B cell (primary cell): ENCODE results near the gene ELFN2. TPM values are rescaled to one million over a fixed set of nuclear protein-coding genes. Genes with fewer than 3 reads are reported as not detected.
A peak's percentile ranks its signal among the peaks of the same experiment; 100 is the strongest.

Experiments used
- ATAC-seq: fragments of 200-7000 bp; cut with Tn5 transposase; one replicate; pipeline ENCODE4 v1.10.0; 2021; ENCODE audit warnings: low read depth, mild to moderate bottlenecking, moderate number of reproducible peaks, moderate library complexity
- CTCF ChIA-PET: fragments of 350-600 bp; sonication (Branson Sonifier 250); formaldehyde crosslinking; loops from one replicate; lab custom pipeline; 2021; ENCODE audit warnings: antibody characterized with exemption, inconsistent platforms; lab: Charles Lee
- POLR2A ChIA-PET: fragments of 350-600 bp; sonication (Branson Sonifier 250); formaldehyde crosslinking; loops from one replicate; lab custom pipeline; 2021; ENCODE audit warnings: antibody characterized with exemption; lab: Charles Lee
- DNase-seq: peaks from one replicate; pipeline ENCODE4 v3.0.0; 2013
- H2AFZ ChIP-seq: 2 replicates; pipeline ENCODE4 v1.6.1; 2012; ENCODE audit warnings: mild to moderate bottlenecking, low read depth, low read length; ENCODE audit not compliant: insufficient read depth, poor library complexity, severe bottlenecking
- H3K27ac ChIP-seq, 2 donors: 1 replicate in 1 of 2; 2 replicates in 1 of 2; pipeline ENCODE4 v1.5.1; 2012 to 2013; ENCODE audit warnings: low read length in 2 of 2, mild to moderate bottlenecking in 2 of 2, moderate library complexity in 1 of 2
- H3K27me3 ChIP-seq, 4 experiments: fragments of 200-600 bp in 1 of 4; sonication (generic) in 1 of 4; replicated peaks in 1 of 4; 1 replicate in 2 of 4; 2 replicates in 2 of 4; pipeline versions ENCODE4 v1.6.1 to v1.7.0; 2013 to 2016; ENCODE audit warnings: low read length in 3 of 4, mild to moderate bottlenecking in 2 of 4, mixed read lengths in 1 of 4, moderate library complexity in 1 of 4; ENCODE audit not compliant: insufficient read depth in 4 of 4, control insufficient read depth in 3 of 4; ENCODE audit errors: control extremely low read depth in 1 of 4
- H3K36me3 ChIP-seq, 2 experiments: replicated peaks in 1 of 2; 1 replicate in 1 of 2; 2 replicates in 1 of 2; pipeline versions ENCODE4 v1.6.1 to v1.7.1; 2013; ENCODE audit warnings: low read length in 1 of 2; ENCODE audit not compliant: insufficient read depth in 2 of 2, control insufficient read depth in 1 of 2; ENCODE audit errors: control extremely low read depth in 1 of 2, extremely low read depth in 1 of 2
- H3K4me1 ChIP-seq, 2 donors: fragments of 200-600 bp in 1 of 2; sonication (generic) in 1 of 2; 1 replicate in 1 of 2; 2 replicates in 1 of 2; pipeline versions ENCODE4 v1.5.1 to v1.6.1; 2013 to 2017; ENCODE audit warnings: low read length in 2 of 2; ENCODE audit not compliant: control insufficient read depth in 2 of 2, insufficient read depth in 2 of 2
- H3K4me2 ChIP-seq: replicated peaks from 2 replicates; pipeline ENCODE3; 2012; ENCODE audit warnings: mild to moderate bottlenecking, low read depth, low read length; ENCODE audit not compliant: poor library complexity, severe bottlenecking
- H3K4me3 ChIP-seq, 5 experiments: fragments of 200-600 bp in 1 of 5; sonication (generic) in 1 of 5; 1 replicate in 3 of 5; 2 replicates in 2 of 5; pipeline versions ENCODE4 v1.5.1 to v1.7.0; 2011 to 2016; ENCODE audit warnings: low read length in 4 of 5, mild to moderate bottlenecking in 4 of 5, low read depth in 2 of 5, control low read depth in 1 of 5, moderate library complexity in 1 of 5; ENCODE audit not compliant: insufficient read depth in 1 of 5; ENCODE audit errors: control extremely low read depth in 1 of 5, extremely low read depth in 1 of 5
- H3K79me2 ChIP-seq: fragments of 200-600 bp; sonication (generic); one replicate; pipeline ENCODE4 v1.6.0; 2016; ENCODE audit warnings: low read length; ENCODE audit not compliant: control insufficient read depth, insufficient read depth
- H3K9ac ChIP-seq: fragments of 200-600 bp; sonication (generic); 2 replicates; pipeline ENCODE4 v1.6.1; 2017; ENCODE audit warnings: mild to moderate bottlenecking, low read length, moderate library complexity
- H3K9me3 ChIP-seq, 3 donors: one replicate each; pipeline versions ENCODE4 v1.6.1 to v1.7.1; 2013; ENCODE audit warnings: low read length in 2 of 3; ENCODE audit not compliant: control insufficient read depth in 2 of 3, insufficient read depth in 1 of 3; ENCODE audit errors: control extremely low read depth in 1 of 3
- H4K20me1 ChIP-seq: 2 replicates; pipeline ENCODE4 v1.6.0; 2012; ENCODE audit warnings: mild to moderate bottlenecking, low read length; ENCODE audit not compliant: insufficient read depth, control insufficient read depth, poor library complexity, severe bottlenecking
- H3K27ac Mint-ChIP-seq: one replicate; pipeline ENCODE4 v1.8.0; 2021; ENCODE audit warnings: mixed read lengths
- H3K27me3 Mint-ChIP-seq: one replicate; pipeline ENCODE4 v1.8.0; 2021; ENCODE audit warnings: mixed read lengths
- H3K4me1 Mint-ChIP-seq: one replicate; pipeline ENCODE4 v1.8.0; 2021; ENCODE audit warnings: mixed read lengths
- H3K4me3 Mint-ChIP-seq: one replicate; pipeline ENCODE4 v1.8.0; 2021; ENCODE audit warnings: mixed read lengths
- H3K9me3 Mint-ChIP-seq: one replicate; pipeline ENCODE4 v1.8.0; 2022; ENCODE audit warnings: mixed read lengths; ENCODE audit not compliant: insufficient read depth
- EZH2 ChIP-seq: IDR thresholded peaks from 2 replicates; pipeline ENCODE4 v1.6.1; 2012; ENCODE audit warnings: borderline replicate concordance, low read depth, mild to moderate bottlenecking, moderate library complexity, low read length; ENCODE audit not compliant: insufficient read depth, poor library complexity, severe bottlenecking
- WGBS: methylation state at CpG from one replicate; pipeline ENCODE4 v1.1.5; 2013; ENCODE audit warnings: missing lambda C conversion rate; ENCODE audit not compliant: insufficient coverage; 5-methylcytosine and 5-hydroxymethylcytosine counted together
- intact Hi-C: fragments of 100-400 bp; cut with micrococcal nuclease; formaldehyde crosslinking; loops from one replicate; pipeline ENCODE4 v1.10.0; 2022
- polyA plus RNA-seq: library from polyadenylated mRNA; depleted of rRNA; stranded (reverse); fragments of >200 nt; gene quantifications from 2 replicates; pipeline ENCODE4 v1.2.3, GENCODE V29; 2012
- total RNA-seq, 2 donors: library from RNA; stranded (reverse); fragments of 120-200 nt in 1 of 2; gene quantifications; 1 replicate in 1 of 2; 2 replicates in 1 of 2; pipeline versions ENCODE4 v1.2.3 to v1.2.4, GENCODE V29; 2013 to 2022
- TF ChIP-seq, protein P1 (sequence below): fragments of 200-600 bp; IDR thresholded peaks from one replicate; pipeline ENCODE4 v1.8.0; 2022; ENCODE audit warnings: antibody characterized with exemption, mild to moderate bottlenecking

ELFN2 gene
- total and polyA plus RNA-seq, 2 donors (not counting 1 experiment from before 2014, with no cell fraction given) = 0.07 to 0.12 TPM

DNA sequence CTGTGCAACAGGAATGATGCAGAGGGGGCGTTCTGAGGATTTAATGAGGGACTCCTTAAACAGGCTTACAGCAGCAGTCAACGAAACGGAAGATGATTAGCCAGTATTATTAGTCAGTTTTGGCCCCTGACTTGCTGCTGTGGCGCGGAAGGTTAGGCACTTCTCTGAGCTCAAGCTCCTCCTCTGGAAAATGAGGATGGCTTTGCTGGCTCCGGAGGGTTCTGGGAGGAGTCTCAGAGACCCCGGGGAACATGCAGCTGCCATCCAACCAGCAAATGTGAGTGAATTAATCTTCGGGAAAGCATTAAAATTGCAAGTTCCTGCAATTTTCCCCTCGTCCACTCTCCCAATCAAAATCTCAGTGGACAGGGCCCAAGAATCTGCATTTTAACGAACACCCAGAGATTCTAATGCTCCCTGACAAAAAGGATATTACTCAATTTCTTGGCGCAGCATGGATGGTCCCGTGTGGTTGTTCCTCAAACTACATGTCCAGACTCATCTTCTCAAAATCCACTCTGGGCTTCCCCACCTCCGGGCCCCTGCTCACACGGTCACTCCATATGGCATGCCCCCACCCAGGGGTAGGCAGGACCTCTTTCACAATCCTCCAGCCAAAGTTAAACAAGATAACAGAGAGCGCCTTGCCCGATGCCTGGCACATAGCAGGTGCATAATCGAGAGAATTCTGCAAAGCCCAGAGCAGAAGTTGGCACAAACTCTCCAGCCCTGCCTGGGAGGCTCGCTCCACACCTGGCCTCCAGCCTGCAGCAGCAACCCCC is 6.4 kb downstream of the ELFN2 start:
- Mint-ChIP-seq H3K4me3 (peak overlapping the region; percentile 90), H3K27me3 (peaks cover 69% of the 10 kb centered on the region), H3K9me3 (no peaks in the 10 kb centered on the region), H3K4me1 (peaks cover 26% of the 10 kb centered on the region), H3K27ac (no peak overlapping the region)
- intact Hi-C loops = no loop called here
- Histone ChIP-seq H3K36me3 (no peaks in the 10 kb centered on the region), H2AFZ (peak overlapping the region; percentile 46), H3K27me3 (peaks cover 0 to 64% (median 18%) of the 10 kb centered on the region in 4 experiments), H3K9ac (peak overlapping the region; percentile 49), H4K20me1 (no peaks in the 10 kb centered on the region), H3K79me2 (no peaks in the 10 kb centered on the region), H3K27ac (no peak overlapping the region), H3K4me1 (peaks cover 17 to 20% of the 10 kb centered on the region in 2 donors), H3K9me3 (peaks cover 0 to 5% (median 0%) of the 10 kb centered on the region in 3 donors), H3K4me2 (peak overlapping the region; percentile 80), H3K4me3 (no peak overlapping the region)
- CTCF ChIA-PET = interaction anchor here (1.0 kb wide), 1 partner anchor 9 kb away, joined by 5 read pairs; no protein-coding TSS in a partner anchor
- ATAC-seq (no peak), DNase-seq (no peak)
- TF ChIP-seq, protein P1, sequence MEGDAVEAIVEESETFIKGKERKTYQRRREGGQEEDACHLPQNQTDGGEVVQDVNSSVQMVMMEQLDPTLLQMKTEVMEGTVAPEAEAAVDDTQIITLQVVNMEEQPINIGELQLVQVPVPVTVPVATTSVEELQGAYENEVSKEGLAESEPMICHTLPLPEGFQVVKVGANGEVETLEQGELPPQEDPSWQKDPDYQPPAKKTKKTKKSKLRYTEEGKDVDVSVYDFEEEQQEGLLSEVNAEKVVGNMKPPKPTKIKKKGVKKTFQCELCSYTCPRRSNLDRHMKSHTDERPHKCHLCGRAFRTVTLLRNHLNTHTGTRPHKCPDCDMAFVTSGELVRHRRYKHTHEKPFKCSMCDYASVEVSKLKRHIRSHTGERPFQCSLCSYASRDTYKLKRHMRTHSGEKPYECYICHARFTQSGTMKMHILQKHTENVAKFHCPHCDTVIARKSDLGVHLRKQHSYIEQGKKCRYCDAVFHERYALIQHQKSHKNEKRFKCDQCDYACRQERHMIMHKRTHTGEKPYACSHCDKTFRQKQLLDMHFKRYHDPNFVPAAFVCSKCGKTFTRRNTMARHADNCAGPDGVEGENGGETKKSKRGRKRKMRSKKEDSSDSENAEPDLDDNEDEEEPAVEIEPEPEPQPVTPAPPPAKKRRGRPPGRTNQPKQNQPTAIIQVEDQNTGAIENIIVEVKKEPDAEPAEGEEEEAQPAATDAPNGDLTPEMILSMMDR = no peak
- no peak for TF ChIP-seq EZH2
- POLR2A ChIA-PET = no interaction called here
- 42% methylated on average over 18 of the region's 18 CpGs for WGBS
